Measurements from ENCODE around the gene SRPK2. TPM values are rescaled to one million over a fixed set of nuclear protein-coding genes. Genes with fewer than 3 reads are reported as not detected.

SRPK2 gene
- total RNA-seq, 1 experiment from 2014 or later = 58.2 TPM

GRCh38 chr7:105126436-105126975 lies 262.2 kb downstream of the SRPK2 start:
- ChIA-PET POLR2A (no interaction called here), CTCF (no interaction called here)
- TF ChIP-seq REST (IDR thresholded peaks at IDR 0.05; ENCODE audit: insufficient read depth in 1 of 2, low read depth in 2 of 2, low read length in 1 of 2) = no peak
- no peak for TF ChIP-seq TCF7L2 (IDR thresholded peaks at IDR 0.05; ENCODE audit: low read depth, low read length)
- TF ChIP-seq POLR2AphosphoS5 (IDR thresholded peaks at IDR 0.05; ENCODE audit: low read depth, low read length) = no peak
- TF ChIP-seq, protein P1, sequence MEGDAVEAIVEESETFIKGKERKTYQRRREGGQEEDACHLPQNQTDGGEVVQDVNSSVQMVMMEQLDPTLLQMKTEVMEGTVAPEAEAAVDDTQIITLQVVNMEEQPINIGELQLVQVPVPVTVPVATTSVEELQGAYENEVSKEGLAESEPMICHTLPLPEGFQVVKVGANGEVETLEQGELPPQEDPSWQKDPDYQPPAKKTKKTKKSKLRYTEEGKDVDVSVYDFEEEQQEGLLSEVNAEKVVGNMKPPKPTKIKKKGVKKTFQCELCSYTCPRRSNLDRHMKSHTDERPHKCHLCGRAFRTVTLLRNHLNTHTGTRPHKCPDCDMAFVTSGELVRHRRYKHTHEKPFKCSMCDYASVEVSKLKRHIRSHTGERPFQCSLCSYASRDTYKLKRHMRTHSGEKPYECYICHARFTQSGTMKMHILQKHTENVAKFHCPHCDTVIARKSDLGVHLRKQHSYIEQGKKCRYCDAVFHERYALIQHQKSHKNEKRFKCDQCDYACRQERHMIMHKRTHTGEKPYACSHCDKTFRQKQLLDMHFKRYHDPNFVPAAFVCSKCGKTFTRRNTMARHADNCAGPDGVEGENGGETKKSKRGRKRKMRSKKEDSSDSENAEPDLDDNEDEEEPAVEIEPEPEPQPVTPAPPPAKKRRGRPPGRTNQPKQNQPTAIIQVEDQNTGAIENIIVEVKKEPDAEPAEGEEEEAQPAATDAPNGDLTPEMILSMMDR (IDR thresholded peaks at IDR 0.05) = no peak
- no peak for TF ChIP-seq SIN3A (IDR thresholded peaks at IDR 0.05; ENCODE audit: borderline replicate concordance, insufficient read depth, low read depth, low read length)
- H3K4me1 ChIP-seq (ENCODE audit: control insufficient read depth, insufficient read depth, low read length) = no peaks in the 10 kb centered on the region
- intact Hi-C loops (cut with micrococcal nuclease; ENCODE audit: unreplicated experiment) (no loop called here), in situ Hi-C loops (cut with HindIII; ENCODE audit: low pct_unique_long_range_greater_than_20kb, low sequenced_read_pairs) (no loop called here)
- no peak for DNase-seq (ENCODE audit: low read depth, low spot score)
- H3K4me3 ChIP-seq (ENCODE audit: low read depth in 2 of 2, low read length in 2 of 2) = no peak overlapping the region
- H3K27me3 ChIP-seq (ENCODE audit: control insufficient read depth, insufficient read depth, low read length) = no peaks in the 10 kb centered on the region
- H3K27ac ChIP-seq (ENCODE audit: low read length) = no peak overlapping the region
- no peaks in the 10 kb centered on the region for H3K9me3 ChIP-seq (ENCODE audit: control insufficient read depth, insufficient read depth, low read depth, low read length)
- BruUV-seq (replicated peaks) = no TSS peak
- H3K36me3 ChIP-seq (ENCODE audit: control insufficient read depth, insufficient read depth, low read length) = no peaks in the 10 kb centered on the region
- no peak for ATAC-seq

DNA sequence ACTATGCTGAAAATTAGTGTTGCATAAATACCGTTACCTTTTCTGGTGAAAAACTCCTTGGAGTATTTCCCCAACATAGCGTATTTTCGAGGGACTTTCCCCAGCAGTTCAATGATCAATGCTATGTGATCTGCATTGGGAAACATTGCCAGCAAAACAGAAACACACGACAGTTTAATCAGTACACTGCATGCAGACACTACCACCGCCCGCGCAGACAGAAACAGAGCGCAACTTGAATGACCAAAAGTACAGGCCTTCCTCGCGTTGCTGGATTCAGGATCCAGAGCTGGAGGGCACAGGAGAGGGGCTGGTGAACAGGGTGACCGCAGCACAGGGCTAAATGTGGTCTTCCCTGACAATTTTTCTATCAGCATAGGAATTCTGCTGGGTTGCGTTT lies 263.0 kb downstream of the SRPK2 start:
- no peaks in the 10 kb centered on the region for H3K27me3 ChIP-seq (ENCODE audit: control insufficient read depth, insufficient read depth, low read length)
- H3K4me3 ChIP-seq (ENCODE audit: low read depth in 2 of 2, low read length in 2 of 2) = no peak overlapping the region
- H3K4me1 ChIP-seq (ENCODE audit: control insufficient read depth, insufficient read depth, low read length) = no peaks in the 10 kb centered on the region
- ChIA-PET CTCF (no interaction called here), POLR2A (no interaction called here)
- ATAC-seq = no peak
- no TSS peak for BruUV-seq (replicated peaks)
- no peak for DNase-seq (ENCODE audit: low read depth, low spot score)
- H3K9me3 ChIP-seq (ENCODE audit: control insufficient read depth, insufficient read depth, low read depth, low read length) = no peaks in the 10 kb centered on the region
- in situ Hi-C loops (cut with HindIII; ENCODE audit: low pct_unique_long_range_greater_than_20kb, low sequenced_read_pairs) (no loop called here), intact Hi-C loops (cut with micrococcal nuclease; ENCODE audit: unreplicated experiment) (no loop called here)
- no peak for TF ChIP-seq SIN3A (IDR thresholded peaks at IDR 0.05; ENCODE audit: borderline replicate concordance, insufficient read depth, low read depth, low read length)
- TF ChIP-seq POLR2AphosphoS5 (IDR thresholded peaks at IDR 0.05; ENCODE audit: low read depth, low read length) = no peak
- TF ChIP-seq TCF7L2 (IDR thresholded peaks at IDR 0.05; ENCODE audit: low read depth, low read length) = no peak
- TF ChIP-seq, protein P1 (IDR thresholded peaks at IDR 0.05) = no peak
- no peak for TF ChIP-seq REST (IDR thresholded peaks at IDR 0.05; ENCODE audit: insufficient read depth in 1 of 2, low read depth in 2 of 2, low read length in 1 of 2)
- H3K27ac ChIP-seq (ENCODE audit: low read length) = no peak overlapping the region
- no peaks in the 10 kb centered on the region for H3K36me3 ChIP-seq (ENCODE audit: control insufficient read depth, insufficient read depth, low read length)
